Endometrium (tissue), 2 donors: ENCODE measurements around the gene MYO9A.
A peak's percentile ranks its signal among the peaks of the same experiment; 100 is the strongest.
"Not testable (repeated sequence)": the region's sequence is repeated elsewhere in the genome, so short reads cannot be mapped to it uniquely, and the experiment has no call there.

Experiments
- FAIRE-seq: peaks from 2 replicates; lab custom pipeline; 2012; peaks lifted over from hg19 to GRCh38; lab: Jason Lieb, UNC
- donor health status: control.
- donor health status: control.

MYO9A gene

DNA sequence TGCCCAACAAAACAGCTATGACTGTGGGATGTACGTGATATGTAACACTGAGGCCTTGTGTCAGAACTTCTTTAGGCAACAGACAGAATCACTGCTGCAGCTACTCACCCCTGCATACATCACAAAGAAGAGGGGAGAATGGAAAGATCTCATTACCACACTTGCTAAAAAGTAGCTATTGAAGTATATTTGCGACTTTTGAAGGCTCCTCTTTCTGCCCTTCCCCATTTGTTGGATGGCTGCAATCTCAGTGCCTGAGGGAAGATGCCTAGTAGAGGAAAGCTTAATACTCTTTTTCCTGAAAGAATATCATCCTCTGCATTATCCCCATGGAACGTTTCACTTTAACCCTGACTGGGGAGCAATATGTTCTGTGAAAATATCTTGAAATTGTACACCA is 22.1 kb upstream of the MYO9A start:
- FAIRE-seq, result no peak

DNA sequence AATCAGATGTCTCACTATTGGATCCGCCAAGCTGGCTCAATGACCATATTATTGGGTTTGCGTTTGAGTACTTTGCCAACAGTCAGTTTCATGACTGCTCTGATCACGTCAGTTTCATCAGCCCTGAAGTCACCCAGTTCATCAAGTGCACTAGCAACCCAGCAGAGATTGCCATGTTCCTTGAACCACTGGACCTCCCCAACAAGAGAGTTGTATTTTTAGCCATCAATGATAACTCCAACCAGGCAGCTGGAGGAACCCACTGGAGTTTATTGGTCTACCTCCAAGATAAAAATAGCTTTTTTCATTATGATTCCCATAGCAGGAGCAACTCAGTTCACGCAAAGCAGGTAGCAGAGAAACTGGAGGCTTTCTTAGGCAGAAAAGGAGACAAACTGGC is 21.7 kb upstream of the MYO9A start:
- no peak for FAIRE-seq

DNA sequence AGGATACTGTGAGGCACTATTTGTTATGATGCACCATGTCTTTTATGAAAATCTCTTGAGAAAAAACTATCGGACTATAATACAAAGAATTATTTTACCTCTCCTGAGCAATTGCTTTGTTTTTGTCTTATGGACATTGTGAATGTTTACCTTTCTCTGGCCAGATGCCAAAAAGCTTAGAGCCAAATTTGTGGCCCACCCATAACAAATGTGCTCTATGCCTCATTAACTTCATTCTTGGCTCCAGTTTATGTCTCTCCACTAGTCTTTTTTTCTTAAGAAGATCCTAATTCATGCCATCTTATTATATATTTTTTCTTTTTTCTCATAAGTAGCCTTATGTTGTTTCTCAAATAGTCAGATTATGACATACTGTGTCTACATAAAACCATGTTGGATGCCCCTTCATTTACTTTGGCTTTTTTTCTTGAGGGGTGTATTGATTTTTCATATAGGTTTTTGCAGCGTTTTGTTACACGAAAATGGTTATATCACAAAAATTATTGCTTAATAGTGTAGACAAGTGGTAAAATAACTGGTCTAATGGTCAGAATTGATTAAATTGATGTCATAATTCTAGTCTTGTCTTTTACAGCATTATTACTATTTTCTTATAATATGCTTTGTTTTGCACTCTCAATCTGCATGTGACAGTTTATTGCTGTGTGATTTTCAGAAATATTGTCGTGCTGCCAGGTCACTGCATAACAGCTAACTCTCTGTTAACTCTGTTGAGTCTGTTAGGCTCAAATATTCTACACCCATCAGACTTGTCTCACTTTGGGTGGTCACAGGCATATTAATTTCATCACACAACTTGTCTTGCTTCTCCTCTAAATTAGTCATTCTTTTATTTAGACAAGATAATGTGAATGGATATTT is 18.5 kb upstream of the MYO9A start:
- no peak for FAIRE-seq

DNA sequence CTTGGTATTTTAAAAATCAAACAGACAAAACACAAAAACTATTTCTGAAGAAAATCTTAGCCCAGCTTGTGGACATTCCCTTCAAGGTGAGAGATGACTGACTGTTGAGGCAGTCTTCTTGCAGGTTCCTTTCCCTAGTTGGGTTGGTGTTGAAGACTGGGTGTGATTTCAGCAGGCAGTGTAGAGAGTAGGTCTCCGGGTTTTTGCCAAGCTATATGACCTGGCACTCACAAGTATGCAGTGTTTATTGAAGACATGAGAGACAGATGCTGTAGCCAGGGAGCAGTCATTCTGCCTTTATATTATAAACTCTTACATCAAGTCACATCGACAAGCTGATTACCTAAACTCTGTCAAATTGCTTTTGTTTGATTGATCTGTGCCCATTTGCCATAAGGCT is 17.8 kb upstream of the MYO9A start:
- no peak for FAIRE-seq

DNA sequence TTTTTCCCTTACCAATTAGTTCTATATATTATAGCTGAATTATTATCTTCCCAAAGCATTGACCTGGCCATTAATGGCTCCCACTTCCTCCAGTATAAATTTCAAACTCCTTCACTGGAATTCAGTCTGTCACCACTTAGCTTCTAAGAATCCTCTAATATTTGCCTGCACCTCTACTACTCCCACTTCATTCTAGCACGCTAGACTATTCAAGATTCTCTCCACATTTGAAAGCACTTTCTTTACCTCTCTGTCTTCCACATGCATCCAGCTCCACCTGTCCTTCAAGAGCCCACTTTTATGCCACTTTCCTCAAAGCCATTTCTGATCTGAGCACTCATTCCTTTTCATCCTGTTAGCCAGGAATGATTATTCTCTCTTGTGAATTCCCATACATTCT is 15.3 kb upstream of the MYO9A start:
- no peak for FAIRE-seq

DNA sequence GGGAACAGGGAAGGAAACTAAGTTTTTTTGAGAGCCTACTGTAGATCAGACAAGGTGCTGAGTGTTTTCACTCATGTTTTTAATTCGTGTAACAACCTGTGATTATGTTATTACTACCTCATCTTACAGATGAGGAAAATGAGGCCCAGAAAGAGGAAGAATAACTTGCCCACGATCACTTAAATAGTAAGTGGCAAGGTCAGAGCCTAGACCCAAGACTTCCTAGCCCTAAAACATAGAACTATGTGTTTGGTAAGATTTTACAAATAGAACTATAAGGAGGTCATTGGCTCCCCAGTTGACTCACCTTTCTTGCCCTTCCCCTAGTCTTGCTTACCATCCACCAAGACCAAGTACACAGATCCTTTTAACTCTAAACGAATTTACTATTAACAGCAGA is 14.0 kb upstream of the MYO9A start:
- FAIRE-seq, result no peak

DNA sequence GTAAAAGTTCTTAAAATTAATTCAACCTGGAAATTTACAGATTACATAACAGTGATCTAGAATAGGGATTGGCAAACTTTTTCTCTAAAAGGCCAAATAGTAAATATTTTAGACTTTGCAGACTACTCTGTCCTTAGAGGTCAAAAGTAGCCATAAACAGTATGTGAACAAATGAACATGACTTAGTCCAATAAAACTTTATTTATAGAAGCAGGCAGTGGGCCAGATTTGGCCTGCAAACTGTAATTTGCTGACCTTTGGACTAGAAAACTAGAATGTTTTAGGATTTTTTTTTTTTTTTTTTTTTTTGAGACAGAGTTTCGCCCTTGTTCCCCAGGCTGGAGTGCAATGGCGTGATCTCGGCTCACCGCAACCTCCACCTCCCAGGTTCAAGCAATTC is 12.3 kb upstream of the MYO9A start:
- peak; percentile 26 for FAIRE-seq

DNA sequence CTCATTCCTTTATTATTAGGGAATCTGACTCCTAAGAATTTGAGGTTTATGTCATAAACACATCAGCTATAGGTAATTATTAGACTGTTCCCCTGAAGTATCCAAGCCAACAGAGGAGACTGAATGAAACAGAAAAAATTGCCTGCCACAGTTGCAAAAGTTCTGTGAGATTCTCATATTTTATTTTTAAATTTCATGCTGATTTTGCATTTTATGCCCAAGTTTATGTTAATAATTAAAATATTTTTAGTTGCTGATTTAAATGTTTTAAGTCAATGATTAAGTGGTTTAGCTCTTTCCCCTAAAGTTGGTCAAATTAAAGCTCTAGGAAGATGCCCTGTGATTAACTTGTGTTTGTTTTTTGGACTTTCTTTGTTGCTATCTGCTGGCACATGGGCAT is 10.4 kb upstream of the MYO9A start:
- FAIRE-seq, result no peak

DNA sequence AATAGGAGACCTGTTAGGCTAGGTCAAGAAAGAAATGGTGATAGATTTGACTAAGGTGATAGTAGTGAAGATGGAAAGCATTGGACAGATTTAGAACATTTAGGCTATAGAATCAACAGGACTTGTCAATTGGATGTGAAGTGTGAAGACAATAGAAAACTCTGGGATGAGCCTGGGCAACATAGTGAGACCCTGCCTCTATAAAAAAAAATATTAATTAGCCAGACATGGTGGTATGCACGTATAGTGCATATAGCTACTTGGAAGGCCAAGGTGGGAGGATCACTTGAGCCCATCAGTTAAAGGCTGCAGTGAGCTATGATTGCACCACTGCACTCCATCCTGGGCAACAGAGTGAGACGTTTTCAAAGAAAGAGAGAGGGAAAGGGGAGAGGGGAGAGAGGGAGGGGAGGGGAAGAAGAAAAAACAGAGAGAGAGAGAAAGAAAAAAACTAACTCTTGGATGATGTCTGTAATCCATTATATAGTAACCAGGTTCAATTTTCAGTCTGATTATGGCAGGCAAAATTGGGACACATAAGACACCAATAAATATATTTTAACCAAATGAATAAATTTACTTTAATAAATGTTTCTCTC is 9.9 kb upstream of the MYO9A start:
- FAIRE-seq, result no peak

DNA sequence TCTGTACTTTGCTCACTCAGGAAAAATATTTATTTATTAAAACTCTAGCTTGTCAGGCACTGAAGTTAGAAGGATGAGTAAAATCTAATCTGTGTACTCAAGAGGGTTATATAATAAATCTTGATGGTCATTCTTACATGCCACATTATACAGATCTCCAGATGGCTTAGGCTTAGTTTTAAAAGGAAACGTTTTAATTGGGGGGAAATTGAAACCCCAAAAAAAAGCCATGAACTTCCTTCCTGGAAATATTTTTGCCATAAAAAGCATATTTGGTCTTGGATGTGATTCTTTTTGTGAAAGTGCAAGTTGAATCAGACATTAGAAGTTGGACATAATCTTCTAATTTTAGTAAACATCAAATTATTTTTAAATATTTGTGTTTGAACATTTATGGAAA is 6.3 kb upstream of the MYO9A start:
- FAIRE-seq, result no peak

DNA sequence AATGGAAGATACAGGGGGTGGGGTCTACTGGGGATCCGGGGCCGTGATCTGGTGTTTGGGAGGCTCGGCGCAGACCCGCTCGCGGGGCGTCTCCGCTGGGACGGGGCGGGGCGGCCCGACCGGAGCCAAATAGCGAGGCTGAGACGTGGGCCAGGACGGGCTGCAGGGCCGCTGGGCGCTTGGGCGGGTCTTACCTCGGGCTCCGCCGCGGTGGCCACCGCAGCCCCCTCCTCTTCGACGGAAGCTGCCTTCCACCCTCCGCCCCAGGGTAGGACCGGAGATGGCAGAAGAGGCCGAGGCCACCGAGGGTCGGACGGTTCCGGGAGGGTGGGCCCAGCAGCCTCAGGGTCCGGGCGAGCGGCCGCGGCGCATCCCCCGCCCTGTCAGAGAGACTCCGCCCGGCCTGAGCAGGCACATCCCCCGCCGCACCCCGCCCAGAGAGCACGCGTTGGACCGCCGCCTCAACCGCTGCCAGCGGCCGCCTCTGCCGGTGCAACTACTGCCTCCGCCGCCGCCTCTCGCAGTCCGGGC is 399 bp downstream of the MYO9A start:
- FAIRE-seq, result no peak

DNA sequence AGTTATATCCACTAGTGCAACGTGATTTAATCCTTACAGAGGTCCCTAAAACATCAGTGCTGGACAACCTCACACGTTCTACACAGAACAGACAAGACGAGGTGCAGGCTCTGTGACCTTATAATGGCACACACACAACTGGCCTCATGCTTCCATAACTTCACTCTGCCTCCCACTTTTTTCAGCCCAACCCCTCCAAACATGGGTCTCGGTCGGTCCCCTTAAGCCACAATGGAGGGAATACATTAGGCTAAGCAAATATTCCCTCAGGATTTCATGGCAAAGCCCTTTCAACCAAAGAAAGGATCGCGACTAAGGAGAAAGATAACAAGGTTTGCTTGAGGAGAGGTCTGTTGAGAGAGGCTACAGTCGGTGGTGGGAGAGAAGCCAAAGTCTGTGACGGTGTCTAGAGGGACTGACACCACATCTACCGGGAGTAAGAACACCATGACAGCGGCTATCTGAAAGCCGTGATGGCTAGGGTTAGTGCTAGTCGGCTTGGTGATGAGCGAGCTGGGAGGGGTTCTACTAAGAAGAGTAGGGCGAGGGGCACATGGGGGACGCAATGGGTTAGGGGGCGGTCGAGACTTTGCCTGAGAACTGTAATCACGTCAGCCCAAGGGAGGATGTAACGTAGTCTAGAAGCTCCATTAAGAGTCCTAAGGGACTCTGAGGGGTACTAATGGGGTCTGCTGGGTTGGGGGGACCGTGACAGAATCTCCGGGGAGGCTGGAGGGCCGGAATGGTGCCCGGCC is 1.0 kb downstream of the MYO9A start:
- FAIRE-seq, result no peak

DNA sequence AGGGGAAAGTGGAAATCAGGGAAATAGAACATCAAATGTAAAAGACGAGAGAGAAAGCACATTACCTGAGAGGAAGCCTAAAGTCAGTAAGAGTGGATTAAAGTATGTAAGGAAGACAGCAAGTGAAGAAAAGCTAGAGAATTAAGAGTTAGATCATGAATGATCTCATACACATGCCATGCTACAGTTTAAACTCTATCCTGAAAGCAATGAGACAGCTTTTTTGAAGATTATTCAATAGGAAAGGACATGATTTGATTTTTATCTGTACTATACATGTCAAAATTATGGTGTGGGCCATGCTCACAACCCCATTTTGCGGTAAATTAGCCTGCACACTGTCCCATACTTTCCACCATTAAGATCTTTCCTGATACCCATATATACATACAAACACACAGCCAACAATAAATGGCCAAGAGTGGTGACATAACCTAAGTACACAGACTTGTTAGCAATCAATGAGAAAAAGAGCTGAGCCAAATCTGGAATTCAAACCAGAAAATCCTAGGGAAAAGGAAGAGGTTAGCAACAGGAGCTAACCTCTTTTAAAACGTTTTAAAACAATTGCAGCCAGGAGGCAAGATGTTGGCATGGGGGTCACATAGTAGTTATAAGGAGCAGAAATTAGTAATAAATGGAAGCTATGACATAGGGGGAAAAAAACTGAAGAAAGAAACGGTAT is 4.5 kb downstream of the MYO9A start:
- no peak for FAIRE-seq

DNA sequence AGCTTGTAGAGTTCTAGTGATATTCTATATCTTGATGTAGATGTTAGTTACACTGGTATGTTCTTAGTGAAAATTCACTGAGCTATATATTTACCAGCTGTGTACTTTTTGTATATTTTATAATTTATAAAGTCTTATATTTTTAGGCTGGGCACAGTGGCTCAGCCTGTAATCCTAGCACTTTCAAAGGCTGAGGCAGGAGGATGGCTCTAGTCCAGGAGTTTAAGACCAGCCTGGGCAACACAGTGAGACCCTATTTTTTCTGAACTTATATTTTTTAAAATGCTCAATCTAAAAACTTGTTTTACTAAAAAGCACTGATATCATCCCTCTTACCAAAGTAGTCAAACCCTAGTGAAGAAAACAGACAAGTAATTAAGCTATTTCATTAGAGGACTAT is 5.1 kb downstream of the MYO9A start:
- FAIRE-seq, result no peak

DNA sequence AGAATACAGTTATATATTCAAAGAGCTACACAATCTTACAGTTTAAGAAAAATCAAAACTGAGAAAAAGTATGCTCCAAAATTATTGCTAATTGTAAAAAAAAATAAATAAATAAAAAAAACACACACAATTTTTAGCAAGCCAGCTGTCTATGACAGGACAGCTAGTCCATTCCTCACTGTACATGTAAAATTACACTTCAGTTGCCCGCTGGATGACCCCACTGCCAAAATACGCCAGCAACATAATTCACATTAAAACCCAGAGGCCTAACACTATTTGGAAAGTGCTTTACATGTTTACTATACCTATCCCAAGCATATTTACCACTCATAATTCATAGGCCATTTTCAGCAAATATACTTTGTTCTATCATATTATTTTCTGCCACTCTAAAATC is 5.8 kb downstream of the MYO9A start:
- FAIRE-seq, result no peak

DNA sequence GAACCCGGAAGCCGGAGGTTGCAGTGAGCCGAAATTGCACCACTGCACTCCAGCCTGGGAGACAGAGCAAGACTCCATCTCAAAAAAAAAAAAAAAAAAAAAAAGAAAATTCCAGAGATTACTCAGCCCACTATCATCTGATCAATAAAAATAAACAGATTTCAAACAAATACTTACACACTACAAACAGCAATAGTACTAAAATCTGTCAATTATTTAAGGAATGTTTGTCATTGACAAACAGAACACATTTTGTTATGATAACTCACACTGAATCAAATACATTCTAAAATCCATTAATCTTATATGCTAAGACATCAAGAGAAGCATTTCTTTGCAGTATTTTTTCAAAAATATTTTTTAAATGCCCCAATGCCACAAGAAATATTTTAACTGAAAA is 7.6 kb downstream of the MYO9A start:
- no peak for FAIRE-seq

DNA sequence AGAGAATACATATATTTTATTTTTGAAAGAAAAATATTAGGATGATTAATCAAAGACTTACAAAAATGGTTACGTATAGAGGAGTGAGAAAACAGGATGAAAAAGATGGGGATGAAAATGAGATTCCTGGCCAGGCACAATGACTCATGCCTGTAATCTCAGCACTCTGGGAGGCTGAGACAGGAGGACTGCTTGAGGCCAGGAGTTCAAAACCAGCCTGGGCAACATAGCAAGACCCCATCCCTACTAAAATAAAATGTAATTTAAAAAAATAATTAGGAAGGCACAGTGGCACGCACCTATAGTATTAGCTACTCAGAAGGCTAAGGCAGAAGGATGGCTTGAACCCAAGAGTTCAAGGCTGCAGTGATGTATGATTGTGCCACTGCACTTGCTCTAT is 11.9 kb downstream of the MYO9A start:
- no peak for FAIRE-seq

DNA sequence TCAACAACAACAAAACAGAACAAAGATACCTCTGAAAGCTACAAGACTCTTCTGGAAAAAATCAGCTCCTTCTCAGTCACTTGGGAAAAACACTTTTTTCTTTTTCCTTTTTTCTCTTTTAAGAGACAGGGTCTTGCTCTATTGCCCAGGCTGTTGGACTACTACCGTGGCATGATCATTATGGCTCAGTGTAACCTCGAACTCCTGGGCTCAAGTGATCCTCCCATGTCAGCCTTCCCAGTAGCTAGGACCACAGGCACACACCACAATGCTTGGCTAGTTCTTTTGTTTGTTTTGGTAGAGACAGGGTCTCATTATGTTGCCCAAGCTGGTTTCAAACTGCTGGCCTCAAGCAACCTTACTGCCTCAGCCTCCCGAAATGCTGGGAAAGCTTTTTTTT is 12.8 kb downstream of the MYO9A start:
- FAIRE-seq, result no peak

DNA sequence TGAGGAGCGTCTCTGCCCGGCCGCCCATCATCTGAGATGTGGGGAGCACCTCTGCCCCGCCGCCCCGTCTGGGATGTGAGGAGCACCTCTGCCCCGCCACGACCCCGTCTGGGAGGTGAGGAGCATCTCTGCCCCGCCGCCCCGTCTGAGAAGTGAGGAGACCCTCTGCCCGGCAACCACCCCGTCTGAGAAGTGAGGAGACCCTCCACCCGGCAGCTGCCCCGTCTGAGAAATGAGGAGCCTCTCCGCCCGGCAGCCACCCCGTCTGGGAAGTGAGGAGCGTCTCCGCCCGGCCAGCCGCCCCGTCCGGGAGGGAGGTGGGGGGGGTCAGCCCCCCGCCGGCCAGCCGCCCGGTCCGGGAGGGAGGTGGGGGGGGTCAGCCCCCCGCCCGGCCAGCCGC is 17.4 kb downstream of the MYO9A start:
- not testable (repeated sequence) for FAIRE-seq

DNA sequence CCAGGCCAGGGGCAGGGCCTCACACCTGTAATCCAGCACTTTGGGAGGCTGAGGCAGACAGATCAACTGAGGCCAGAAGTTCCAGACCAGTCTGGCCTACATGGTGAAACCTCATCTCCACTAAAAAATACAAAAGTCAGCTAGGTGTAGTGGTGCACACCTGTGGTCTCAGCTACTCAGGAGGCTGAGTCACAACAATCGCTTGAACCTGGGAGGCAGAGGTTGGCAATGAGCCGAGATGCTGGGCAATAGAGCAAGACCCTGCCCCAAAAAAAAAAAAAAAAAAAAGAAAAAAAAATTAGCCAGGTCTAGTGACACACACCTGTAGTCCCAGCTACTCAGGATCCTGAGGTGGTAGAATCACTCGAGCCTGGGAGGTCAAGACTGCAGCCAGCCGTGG is 18.8 kb downstream of the MYO9A start:
- no peak for FAIRE-seq

DNA sequence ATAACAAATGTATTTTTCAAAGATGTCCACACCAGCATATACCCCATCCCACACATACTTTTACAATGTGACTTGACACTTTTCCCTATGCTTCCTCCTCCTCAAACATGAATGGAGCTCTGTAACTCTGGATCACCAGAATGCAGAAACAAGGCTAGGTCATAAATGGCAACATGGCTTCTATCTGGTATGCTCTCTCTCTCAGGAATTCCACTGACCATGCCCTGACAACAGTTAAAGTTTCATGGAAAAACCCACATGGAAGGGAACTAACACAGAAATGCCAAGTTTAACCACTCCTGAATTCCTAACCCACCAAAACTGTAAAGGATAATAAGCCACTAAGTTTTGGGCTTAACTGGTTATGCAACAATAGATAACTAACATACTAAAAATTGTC is 19.9 kb downstream of the MYO9A start:
- FAIRE-seq, result no peak

DNA sequence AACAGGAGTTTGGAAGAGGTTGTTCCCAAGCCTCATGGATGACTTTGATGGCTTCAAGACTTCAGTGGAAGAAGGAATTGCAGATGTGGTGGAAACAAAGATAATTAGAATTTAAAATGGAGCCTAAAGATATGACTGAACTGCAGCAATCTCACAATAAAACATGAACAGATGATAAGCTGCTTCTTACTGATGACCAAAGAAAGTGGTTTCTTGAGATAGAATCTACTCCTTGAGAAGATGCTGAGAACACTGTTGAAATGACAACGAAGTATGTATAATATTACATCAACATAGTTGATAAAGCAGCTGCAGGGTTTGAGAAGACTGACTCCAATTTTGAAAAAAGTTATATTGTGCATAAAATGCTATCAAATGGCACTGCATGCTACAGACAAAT is 21.2 kb downstream of the MYO9A start:
- FAIRE-seq, result no peak

DNA sequence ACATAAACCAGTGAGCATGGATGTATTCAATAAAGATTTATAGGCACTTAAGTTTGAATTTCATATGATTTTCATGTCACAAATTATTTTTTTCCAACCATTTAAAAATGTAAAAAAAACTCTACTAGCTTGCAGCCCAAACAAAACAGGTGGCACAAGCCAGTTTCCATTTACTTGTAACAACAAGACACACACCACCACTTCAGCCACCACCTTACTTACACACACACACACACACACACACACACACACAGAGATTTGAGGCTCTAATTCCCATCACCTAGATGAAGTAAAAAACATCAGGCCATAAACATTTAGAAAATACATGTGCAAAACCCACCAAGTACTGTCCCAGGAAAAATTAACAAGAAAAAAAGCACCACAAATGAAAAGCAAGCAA is 25.3 kb downstream of the MYO9A start:
- no peak for FAIRE-seq
